Transverse colon (tissue), 4 donors: ENCODE data around the gene GIPC3. TPM values are rescaled to one million over a fixed set of nuclear protein-coding genes. Genes with fewer than 3 reads are reported as not detected.

Experiments used
- DNase-seq: peaks from one replicate; pipeline ENCODE4 v3.0.0-alpha.2; 2019
- H3K27ac ChIP-seq, 4 donors: fragments of 200-600 bp; sonication (generic); 2 replicates each; pipeline ENCODE4 v1.5.1; 2016 to 2018; ENCODE audit warnings: inconsistent platforms in 4 of 4
- H3K27me3 ChIP-seq: fragments of 200-600 bp; sonication (generic); 2 replicates; pipeline ENCODE4 v1.5.1; 2017; ENCODE audit warnings: inconsistent platforms
- H3K36me3 ChIP-seq, 4 donors: fragments of 200-600 bp; sonication (generic); 2 replicates each; pipeline ENCODE4 v1.5.1; 2017 to 2019; ENCODE audit warnings: inconsistent platforms in 4 of 4
- H3K4me1 ChIP-seq, 4 donors: fragments of 200-600 bp; sonication (generic); 2 replicates each; pipeline ENCODE4 v1.5.1; 2017 to 2020; ENCODE audit warnings: inconsistent platforms in 4 of 4
- H3K4me3 ChIP-seq, 4 donors: fragments of 200-600 bp; sonication (generic); 1 replicate in 1 of 4; 2 replicates in 3 of 4; pipeline versions ENCODE4 v1.5.1 to v1.6.1; 2017 to 2019; ENCODE audit warnings: inconsistent platforms in 4 of 4
- H3K9me3 ChIP-seq, 2 donors: fragments of 200-600 bp; sonication (generic); 2 replicates each; pipeline ENCODE4 v1.5.1; 2017 to 2019; ENCODE audit warnings: inconsistent platforms in 2 of 2
- EP300 ChIP-seq: sonication (generic); formaldehyde crosslinking; IDR thresholded peaks from one replicate; pipeline ENCODE4 v1.6.1; 2017; ENCODE audit warnings: antibody characterized with exemption, low read depth
- POLR2A ChIP-seq: fragments of 450-650 bp; IDR thresholded peaks from one replicate; pipeline ENCODE4 v1.6.1; 2016; ENCODE audit warnings: antibody characterized with exemption, mild to moderate bottlenecking, moderate library complexity
- POLR2AphosphoS5 ChIP-seq, 3 donors: sonication (generic); formaldehyde crosslinking; IDR thresholded peaks; one replicate each; pipeline ENCODE4 v1.6.1; 2016; ENCODE audit warnings: antibody characterized with exemption in 3 of 3
- WGBS, 2 donors: methylation state at CpG; one replicate each; pipeline ENCODE4 v1.1.5; 2018; ENCODE audit warnings: low coverage in 1 of 2; 5-methylcytosine and 5-hydroxymethylcytosine counted together
- in situ Hi-C, 4 donors: fragments of 200-750 bp; cut with MboI; loops; one replicate each; pipeline versions ENCODE4 v1.15.0 to v1.15.1; 2017; ENCODE audit warnings: low sequenced_read_pairs in 3 of 4, low pct_ligation_motif_present in 1 of 4, low pct_unique_long_range_greater_than_20kb in 1 of 4
- intact Hi-C: fragments of 100-400 bp; cut with DNase I; formaldehyde crosslinking; loops from one replicate; pipeline ENCODE4 v1.15.1; 2023; ENCODE audit warnings: low total_unique reads
- small RNA-seq, 4 donors: library from RNA; depleted of rRNA; stranded (forward); fragments of <200 nt; gene quantifications; one replicate each; pipeline ENCODE3, GENCODE V24; 2016
- total RNA-seq, 4 donors: library from RNA; depleted of rRNA; stranded (reverse); fragments of >200 nt; gene quantifications; one replicate each; pipeline ENCODE4 v1.1.0, GENCODE V29; 2016
- TF ChIP-seq, protein P1 (sequence below), 5 experiments: fragments of 200-600 bp in 3 of 5; fragments of 450-650 bp in 2 of 5; sonication (generic) in 3 of 5; IDR thresholded peaks; 1 replicate in 2 of 5; 2 replicates in 3 of 5; pipeline ENCODE4 v1.5.1; 2016 to 2017; ENCODE audit warnings: antibody characterized with exemption in 5 of 5, inconsistent platforms in 3 of 5, mild to moderate bottlenecking in 2 of 5, moderate library complexity in 1 of 5

The GIPC3 gene
- total RNA-seq, 4 donors from 2014 or later = 0.14 to 0.95 (median 0.60) TPM; not detected in 1

DNA sequence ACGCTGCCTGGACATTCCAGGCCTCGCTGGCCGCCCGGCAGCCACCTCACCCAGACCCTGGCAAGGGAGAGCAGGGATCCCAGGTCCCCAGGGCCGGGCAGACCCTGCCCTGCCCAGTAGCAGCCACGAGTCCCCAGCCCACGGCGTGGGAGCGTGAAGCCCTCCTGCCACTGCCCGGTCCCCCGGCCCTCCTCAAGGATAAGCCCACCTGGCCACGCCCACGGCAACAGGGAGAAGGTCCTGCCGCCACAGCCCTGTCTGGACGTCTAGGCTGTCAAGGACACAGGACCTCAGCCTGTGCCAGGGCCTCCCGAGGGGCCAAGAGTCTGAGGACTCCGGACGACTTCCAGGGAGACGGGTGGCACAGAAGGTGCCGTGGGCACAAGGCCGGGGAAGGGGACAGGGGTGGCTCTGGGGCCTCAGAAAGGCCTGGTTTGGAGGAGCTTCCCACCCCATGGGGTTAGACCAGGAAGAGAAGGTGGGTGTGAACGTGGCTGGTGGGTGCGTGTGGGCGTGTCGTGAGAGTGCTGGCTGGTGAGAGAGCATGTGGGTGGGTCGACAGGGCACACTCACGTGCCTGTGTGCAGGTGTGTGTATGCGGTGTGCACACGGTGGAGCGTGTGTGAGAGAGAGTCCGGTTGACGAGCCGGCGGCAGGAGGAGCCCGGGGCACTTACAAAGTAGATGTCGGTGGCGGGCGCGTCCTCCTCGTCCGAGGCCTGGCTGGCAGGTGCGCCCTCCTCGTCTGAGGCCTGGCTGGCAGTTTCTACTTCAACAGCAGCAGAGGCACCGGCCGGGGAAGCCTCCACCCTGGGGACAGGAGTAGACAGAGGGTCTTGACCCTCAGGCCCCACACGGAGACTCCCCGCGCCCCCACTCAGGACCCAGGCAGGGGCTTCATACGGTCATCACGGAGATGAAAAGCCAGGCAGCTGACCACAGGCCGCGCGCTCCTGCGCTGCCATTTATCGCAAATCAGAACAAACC, 53.2 kb downstream of the GIPC3 start:
- no peak for TF ChIP-seq POLR2AphosphoS5 (IDR thresholded peaks at IDR 0.05)
- TF ChIP-seq, protein P1, sequence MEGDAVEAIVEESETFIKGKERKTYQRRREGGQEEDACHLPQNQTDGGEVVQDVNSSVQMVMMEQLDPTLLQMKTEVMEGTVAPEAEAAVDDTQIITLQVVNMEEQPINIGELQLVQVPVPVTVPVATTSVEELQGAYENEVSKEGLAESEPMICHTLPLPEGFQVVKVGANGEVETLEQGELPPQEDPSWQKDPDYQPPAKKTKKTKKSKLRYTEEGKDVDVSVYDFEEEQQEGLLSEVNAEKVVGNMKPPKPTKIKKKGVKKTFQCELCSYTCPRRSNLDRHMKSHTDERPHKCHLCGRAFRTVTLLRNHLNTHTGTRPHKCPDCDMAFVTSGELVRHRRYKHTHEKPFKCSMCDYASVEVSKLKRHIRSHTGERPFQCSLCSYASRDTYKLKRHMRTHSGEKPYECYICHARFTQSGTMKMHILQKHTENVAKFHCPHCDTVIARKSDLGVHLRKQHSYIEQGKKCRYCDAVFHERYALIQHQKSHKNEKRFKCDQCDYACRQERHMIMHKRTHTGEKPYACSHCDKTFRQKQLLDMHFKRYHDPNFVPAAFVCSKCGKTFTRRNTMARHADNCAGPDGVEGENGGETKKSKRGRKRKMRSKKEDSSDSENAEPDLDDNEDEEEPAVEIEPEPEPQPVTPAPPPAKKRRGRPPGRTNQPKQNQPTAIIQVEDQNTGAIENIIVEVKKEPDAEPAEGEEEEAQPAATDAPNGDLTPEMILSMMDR (IDR thresholded peaks at IDR 0.05) = no peak
- TF ChIP-seq POLR2A = no peak
- no peak for TF ChIP-seq EP300
- DNase-seq = no peak
- no peak overlapping the region for H3K27ac ChIP-seq
- H3K9me3 ChIP-seq = no peaks in the 10 kb centered on the region
- H3K27me3 ChIP-seq = no peaks in the 10 kb centered on the region
- intact Hi-C loops (no loop called here), in situ Hi-C loops (no loop called here)
- peaks cover 0 to 16% (median 2%) of the 10 kb centered on the region in 4 donors for H3K36me3 ChIP-seq
- H3K4me1 ChIP-seq = no peaks in the 10 kb centered on the region
- WGBS, 2 donors = 84% methylated on average over 37 of the region's 55 CpGs; no CpG with 5 or more reads in 1 of the 2 donors
- H3K4me3 ChIP-seq = no peak overlapping the region

DNA sequence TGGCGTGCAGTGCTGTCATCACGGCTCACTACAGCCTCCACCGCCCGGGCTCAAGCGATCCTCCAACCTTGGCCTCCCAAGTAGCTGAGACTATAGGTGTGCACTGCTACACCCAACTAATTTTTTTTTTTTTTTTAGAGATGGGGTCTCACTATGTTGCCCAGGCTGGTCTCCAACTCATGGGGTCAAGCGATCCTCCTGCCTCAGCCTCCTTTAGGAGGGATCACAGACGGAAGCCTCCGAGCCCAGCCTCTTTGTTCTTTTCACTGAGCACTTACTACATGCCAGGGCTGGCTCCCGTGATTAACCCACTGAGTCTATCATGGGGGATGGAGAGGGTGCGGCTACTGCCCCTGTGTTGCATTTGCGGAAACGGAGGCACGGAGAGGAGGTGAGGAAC, 54.2 kb downstream of the GIPC3 start:
- intact Hi-C loops = no loop called here
- H3K36me3 ChIP-seq = peaks cover 0 to 16% (median 2%) of the 10 kb centered on the region in 4 donors
- no peak for DNase-seq
- H3K27ac ChIP-seq = no peak overlapping the region
- WGBS, 2 donors = 96 to 100% methylated on average over 1 to 13 of the region's 13 CpGs
- no peak for TF ChIP-seq EP300
- TF ChIP-seq, protein P1 (IDR thresholded peaks at IDR 0.05) = no peak
- TF ChIP-seq POLR2A = no peak
- no peak for TF ChIP-seq POLR2AphosphoS5 (IDR thresholded peaks at IDR 0.05)
- H3K4me3 ChIP-seq = no peak overlapping the region
- no peaks in the 10 kb centered on the region for H3K9me3 ChIP-seq
- in situ Hi-C loops = no loop called here
- H3K4me1 ChIP-seq = no peaks in the 10 kb centered on the region
- H3K27me3 ChIP-seq = no peaks in the 10 kb centered on the region

DNA sequence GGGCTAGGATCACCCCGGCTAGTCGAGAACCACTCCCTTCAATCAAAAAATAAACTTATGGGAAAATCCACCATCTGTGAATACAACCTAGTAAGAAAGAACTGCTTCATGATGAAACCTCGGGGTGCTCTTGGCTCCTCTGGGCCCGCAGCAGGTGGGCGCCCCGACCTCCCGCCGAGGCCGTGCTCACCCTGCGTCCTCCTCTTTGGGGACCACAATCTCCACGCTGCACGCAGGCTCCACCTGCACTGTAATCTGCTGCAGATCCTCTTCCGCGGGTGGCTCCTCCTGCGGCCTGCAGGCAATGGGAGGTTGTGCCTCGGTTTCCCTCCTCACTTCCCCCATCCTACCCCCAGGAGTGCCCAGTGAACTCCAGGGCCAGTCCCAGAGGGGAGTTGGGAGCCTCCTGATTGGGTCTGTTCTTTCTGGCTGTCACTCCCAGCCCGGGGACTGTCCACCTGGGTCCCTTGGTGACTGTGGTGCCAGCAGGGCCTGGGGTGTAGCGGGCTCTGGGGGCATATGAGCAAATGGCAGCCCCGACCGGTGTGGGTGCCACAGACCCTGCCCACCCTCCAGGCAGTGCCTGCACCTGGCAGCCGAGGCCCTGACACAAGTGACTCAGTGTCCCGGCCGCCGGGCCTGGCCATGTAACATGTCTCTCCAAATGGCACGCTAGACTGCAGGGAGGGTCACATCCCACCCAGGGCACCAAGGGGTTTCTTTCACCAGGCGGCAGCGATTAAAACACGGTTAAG, 56.4 kb downstream of the GIPC3 start:
- in situ Hi-C loops = no loop called here
- 93% methylated on average over 28 of the region's 28 CpGs; no CpG with 5 or more reads in 1 of the 2 donors for WGBS, 2 donors
- intact Hi-C loops = no loop called here
- Histone ChIP-seq H3K36me3 (peaks cover 0 to 13% (median 2%) of the 10 kb centered on the region in 4 donors), H3K4me3 (no peak overlapping the region), H3K27ac (no peak overlapping the region), H3K4me1 (no peaks in the 10 kb centered on the region), H3K27me3 (no peaks in the 10 kb centered on the region), H3K9me3 (no peaks in the 10 kb centered on the region)
- no peak for TF ChIP-seq POLR2A
- DNase-seq = no peak

DNA sequence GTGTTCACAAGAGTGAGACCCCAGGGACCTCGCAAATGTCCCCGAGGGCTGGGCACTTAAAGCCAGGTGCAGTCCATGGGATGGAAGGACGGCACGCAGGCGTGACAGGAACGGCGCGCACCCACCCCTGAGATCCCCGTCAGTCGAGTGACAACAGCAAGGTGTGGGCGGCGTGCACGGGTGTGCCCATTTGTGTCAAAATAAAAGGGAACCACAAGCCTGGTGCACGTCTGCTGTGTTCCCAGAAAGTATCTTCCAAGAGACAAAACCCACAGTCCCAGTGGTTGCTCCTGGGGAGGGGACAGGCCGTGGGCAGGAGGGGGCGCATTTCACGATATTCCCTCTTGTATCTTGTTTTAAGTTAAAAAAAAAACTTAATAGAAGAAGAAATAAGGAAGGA, 57.0 kb downstream of the GIPC3 start:
- H3K36me3 ChIP-seq = peaks cover 0 to 13% (median 2%) of the 10 kb centered on the region in 4 donors
- intact Hi-C loops = no loop called here
- DNase-seq = no peak

More for the DNA sequence above, 57.0 kb downstream of the GIPC3 start:
- TF ChIP-seq POLR2AphosphoS5 (IDR thresholded peaks at IDR 0.05) (no peak), POLR2A (no peak), EP300 (no peak)
- TF ChIP-seq, protein P1 (IDR thresholded peaks at IDR 0.05) = no peak
- in situ Hi-C loops = no loop called here
- H3K27ac ChIP-seq = no peak overlapping the region
- H3K4me3 ChIP-seq = no peak overlapping the region
- 93 to 99% methylated on average over 13 to 17 of the region's 17 CpGs for WGBS, 2 donors
- H3K27me3 ChIP-seq = no peaks in the 10 kb centered on the region
- no peaks in the 10 kb centered on the region for H3K4me1 ChIP-seq
- no peaks in the 10 kb centered on the region for H3K9me3 ChIP-seq

Small RNA genes within 50 kb of the gene (small RNA-seq; reads per million reads assigned to genes)
- 0 reads per million in 4 donors for gene AC005786.1

Other genes starting within 250 kb of the GIPC3 start
- 100 to 1,000 TPM in 1 of 4 donors, 10 to 100 TPM in 3; 39.9 to 145 (median 68.1) TPM for gene NFIC, start 218.9 kb upstream of the GIPC3 start, total RNA-seq
- gene SMIM24, start 105.0 kb upstream of the GIPC3 start, total RNA-seq = 100 to 1,000 TPM in 1 of 4 donors, 10 to 100 TPM in 3; 18.7 to 100 (median 85.5) TPM
- 10 to 100 TPM in 1 of 4 donors, 1 to 10 TPM in 1, not detected in 2; 4.1 to 15.3 TPM for gene SMIM44, start 102.0 kb upstream of the GIPC3 start, total RNA-seq
- gene DOHH, start 84.8 kb upstream of the GIPC3 start, total RNA-seq = 10 to 100 TPM in 2 of 4 donors, 1 to 10 TPM in 2; 7.2 to 13.5 (median 10.8) TPM
- gene FZR1, start 79.2 kb upstream of the GIPC3 start, total RNA-seq = 100 to 1,000 TPM in 1 of 4 donors, 10 to 100 TPM in 3; 29.1 to 107 (median 35.3) TPM
- 1 to 10 TPM in 2 of 4 donors, not detected in 2; 2.5 to 5.2 TPM for gene TEKTIP1, start 46.3 kb upstream of the GIPC3 start, total RNA-seq
- 100 to 1,000 TPM in 1 of 4 donors, 10 to 100 TPM in 3; 35.2 to 214 (median 49.2) TPM for gene MFSD12, start 27.9 kb upstream of the GIPC3 start, total RNA-seq
- 100 to 1,000 TPM in 3 of 4 donors, 10 to 100 TPM in 1; 88.9 to 555 (median 130) TPM for gene HMG20B, start 12.5 kb upstream of the GIPC3 start, total RNA-seq
- gene TBXA2R, start 21.4 kb downstream of the GIPC3 start, total RNA-seq = under 1 TPM in 2 of 4 donors, not detected in 2; 0.27 to 0.79 TPM
- 10 to 100 TPM; 21.9 to 88.4 (median 53.0) TPM for gene CACTIN, start 41.3 kb downstream of the GIPC3 start, total RNA-seq
- 10 to 100 TPM; 25.4 to 91.1 (median 36.4) TPM for gene PIP5K1C, start 115.0 kb downstream of the GIPC3 start, total RNA-seq
- 100 to 1,000 TPM; 234 to 894 (median 282) TPM for gene TJP3, start 122.9 kb downstream of the GIPC3 start, total RNA-seq
- gene APBA3, start 176.2 kb downstream of the GIPC3 start, total RNA-seq = 100 to 1,000 TPM in 2 of 4 donors, 10 to 100 TPM in 2; 24.0 to 284 (median 95.7) TPM
- 10 to 100 TPM; 38.0 to 72.2 (median 52.1) TPM for gene MRPL54, start 177.2 kb downstream of the GIPC3 start, total RNA-seq
- gene RAX2, start 186.8 kb downstream of the GIPC3 start, total RNA-seq = not detected
- gene MATK, start 200.9 kb downstream of the GIPC3 start, total RNA-seq = 1 to 10 TPM in 2 of 4 donors, under 1 TPM in 1, not detected in 1; 0.60 to 6.1 (median 2.9) TPM